Hematopoietic multipotent progenitor cell treated with erythropoietin and hydrocortisone succinate and interleukin-3 and kit ligand, for 8 days (in vitro differentiated cells): ENCODE results near the gene NMT1.

ENCODE experiments used
- DNase-seq: peaks from one replicate; pipeline ENCODE4 v3.0.0-alpha.2; 2015

The NMT1 gene

DNA sequence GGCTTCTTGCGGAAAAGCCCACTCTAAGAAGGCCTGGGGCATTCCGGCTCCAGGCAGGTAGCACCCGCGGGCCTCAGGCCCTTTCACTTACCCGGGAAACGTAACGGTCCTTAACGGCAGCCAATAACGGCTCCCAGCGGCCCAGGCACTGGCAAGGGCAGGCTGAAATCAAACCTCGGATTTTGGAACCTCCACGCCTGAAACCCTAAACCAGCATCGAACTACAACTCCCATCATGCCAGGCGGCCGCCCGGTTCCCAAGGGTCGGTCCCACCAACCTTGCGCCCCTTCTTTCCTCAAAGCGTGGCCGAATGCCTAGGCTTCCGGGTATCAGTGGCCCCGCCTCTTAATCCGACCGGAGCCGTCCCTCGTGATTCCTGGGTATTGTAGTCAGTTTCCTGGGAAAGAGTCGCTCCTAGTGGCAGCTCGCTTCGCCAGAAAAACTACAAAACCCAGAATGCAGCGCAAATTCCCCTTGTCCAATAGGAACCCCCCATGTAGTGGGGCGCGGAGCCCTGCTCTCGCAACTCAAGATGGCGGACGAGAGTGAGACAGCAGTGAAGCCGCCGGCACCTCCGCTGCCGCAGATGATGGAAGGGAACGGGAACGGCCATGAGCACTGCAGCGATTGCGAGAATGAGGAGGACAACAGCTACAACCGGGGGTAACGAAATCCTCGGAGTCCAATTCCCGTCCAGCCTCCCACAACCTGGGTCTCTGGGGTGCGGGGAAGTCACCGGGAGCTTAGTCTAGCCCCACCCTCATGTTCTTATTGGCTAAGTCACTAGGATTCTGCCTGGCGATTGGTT is at the start of gene NMT1:
NMT1 (plus strand) TSS at position 521 of the 809 bp plus-strand sequence; CDS start at position 534, 13 bp downstream.
- peak; percentile 100 for DNase-seq

GRCh38 chr17:45011767-45012166 is 49.4 kb upstream of the NMT1 start:
- no peak for DNase-seq

DNA sequence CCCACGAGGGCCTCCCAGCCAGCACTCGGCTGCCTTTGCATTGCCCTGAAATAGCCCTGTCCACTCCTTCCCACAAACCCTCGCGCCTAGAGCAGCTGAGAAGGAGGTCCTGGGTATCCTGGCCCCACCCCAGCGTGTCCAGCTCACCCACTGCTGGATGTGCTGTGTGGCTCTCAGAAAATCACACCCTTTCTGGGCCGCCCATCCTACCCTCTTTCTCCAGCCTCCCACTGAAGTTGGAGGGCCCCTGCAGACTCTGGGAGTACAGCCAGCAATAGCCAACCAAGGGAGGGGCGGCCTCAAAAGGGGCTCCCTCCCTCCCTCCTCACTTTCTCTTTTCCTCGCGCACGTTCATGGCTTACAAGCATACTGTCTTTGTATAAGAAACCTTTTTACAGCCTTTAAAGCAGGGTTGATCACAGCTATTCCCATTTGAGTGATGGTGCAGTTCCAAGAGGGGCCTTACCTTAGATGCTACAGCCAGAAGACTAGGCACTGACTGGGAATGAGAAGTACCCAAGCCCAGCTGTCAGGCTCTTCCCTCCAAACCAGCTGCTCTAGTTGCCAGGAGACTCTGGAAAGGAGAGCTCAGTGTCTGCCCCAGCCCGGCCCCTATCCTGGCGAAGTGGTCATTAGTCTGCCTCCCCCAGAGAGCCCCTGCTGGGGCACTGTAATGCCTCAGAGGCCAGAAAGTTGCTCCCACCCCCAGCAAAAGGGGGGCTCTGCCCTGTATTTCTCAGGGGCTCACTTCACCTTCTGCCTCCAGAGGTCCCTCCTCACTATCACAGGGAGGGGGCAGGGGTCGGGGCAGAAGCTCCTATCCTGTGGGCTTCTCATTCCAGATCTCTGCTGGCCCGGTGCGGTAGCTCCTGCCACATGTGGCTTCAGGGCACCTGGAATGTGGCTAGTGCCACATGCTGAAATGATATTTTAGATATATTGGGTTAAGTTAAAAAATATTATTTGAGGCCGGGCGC is 47.8 kb upstream of the NMT1 start:
- DNase-seq = no peak

DNA sequence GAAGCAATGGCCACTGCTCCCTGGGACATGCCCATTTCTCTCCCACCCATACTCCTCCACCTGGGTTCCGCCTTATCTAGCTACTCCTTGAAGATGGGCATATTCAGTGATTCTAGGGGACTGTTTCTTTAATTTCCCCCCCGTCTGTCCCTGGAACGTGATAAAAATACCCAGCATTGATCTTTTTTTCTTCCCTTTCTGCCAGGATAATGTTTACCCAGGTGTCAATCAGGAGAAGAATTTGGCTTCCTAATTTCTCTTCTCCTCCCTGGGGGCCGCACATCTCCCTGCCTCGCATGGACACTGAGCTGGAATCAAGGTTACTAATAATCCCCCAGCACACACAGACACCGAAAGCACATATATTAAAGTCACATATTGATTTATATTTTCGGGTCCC is 44.9 kb upstream of the NMT1 start:
- no peak for DNase-seq

DNA sequence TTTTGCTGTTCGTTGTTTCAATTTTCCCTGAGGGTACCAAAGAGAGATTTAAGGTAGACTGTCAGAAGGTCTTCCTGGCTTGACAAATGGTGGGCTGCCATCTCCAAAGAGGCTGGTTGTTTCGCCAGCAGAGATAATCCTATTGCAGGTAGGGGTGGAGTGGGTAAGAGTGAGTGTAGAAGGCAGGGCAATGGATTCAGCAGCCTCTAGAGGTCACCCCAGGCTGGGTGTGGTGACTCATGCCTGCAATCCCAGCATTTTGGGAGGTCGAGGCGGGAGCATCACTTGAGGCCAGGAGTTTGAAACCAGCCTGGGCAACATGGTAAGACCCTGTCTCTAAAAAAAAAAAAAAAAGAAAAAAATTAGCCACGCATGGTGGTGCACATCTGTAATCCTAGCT is 44.3 kb upstream of the NMT1 start:
- no peak for DNase-seq

GRCh38 chr17:45018514-45018847 is 42.6 kb upstream of the NMT1 start:
- DNase-seq = no peak

DNA sequence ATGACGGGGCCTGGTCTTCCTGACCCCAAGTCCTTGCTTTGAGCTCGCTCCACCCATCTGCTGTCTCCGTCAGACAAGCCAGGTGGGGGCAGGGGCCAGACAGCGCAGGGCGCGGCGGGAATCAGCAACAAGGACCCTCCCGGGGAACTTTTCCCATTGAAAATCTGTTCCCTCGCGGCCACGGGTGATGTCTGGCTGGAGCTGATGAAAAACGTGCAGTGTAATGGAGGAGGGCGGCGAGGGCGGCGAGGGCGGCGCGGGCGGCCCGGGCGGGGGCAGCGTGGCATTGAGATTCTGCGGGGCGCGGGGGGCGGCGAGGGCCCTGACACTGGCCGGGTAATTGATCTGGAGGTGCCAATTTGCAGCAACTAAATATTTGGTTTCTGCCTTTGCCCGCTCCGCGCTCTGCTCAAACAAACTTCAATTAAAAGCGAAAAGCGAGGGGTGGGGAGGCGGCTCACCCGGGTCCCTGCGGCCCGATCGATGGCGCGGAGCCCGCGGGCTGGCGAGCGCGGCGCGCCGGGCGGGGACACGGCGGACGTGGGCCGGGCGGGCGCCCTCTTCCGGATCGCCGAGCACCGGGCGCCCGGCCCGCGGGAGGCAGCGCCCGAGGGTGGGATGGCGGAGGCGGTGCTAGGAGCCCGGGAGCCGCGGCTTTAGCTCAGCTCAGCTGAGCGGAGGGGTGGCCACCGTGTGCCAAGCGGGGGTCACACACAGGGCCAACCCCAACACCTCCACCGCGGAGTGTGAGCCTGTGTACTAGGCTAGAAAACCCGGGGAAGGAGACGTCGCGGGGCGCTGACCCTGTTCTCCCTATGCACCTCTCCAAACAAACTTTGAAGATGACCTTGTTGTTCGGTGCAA is 42.0 kb upstream of the NMT1 start:
- peak; percentile 34 for DNase-seq

DNA sequence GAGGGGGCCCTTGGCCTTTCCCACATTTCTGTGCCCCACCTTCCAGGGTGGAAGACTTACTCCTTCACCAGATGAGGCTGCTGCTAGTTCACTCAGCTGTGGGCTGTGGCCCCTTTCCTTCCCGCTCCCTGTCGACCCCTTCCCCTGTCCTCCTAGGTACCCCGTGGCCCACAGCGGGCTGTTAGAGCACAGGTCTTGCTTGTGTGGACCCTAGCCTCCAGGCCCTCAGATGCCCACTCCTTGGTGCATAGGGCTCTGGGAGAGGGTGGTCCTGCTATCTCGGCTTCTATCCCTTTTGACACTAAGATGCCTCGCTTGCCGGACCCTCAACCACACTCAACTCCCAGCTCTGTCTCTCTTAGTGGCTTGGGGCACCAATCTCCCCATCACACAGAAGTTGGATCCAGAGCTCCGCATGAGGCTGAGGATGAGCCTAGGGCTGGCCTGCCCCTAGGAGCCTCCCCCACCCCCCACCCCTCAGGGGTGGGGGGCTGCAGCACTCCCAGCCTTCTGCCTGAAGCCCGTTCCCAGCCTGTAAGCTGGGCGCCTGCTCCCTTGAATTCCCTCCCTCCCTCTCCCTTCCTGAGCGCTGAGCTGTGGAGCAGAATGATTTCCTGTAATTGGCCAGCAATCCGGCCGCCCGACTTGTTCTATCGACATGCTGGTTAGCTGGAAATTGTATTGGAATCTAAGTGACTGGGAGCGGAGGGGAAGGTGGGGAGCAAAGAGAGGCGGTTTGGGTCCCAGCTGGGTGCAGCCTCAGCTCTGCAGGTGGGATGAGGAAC is 40.6 kb upstream of the NMT1 start:
- no peak for DNase-seq

DNA sequence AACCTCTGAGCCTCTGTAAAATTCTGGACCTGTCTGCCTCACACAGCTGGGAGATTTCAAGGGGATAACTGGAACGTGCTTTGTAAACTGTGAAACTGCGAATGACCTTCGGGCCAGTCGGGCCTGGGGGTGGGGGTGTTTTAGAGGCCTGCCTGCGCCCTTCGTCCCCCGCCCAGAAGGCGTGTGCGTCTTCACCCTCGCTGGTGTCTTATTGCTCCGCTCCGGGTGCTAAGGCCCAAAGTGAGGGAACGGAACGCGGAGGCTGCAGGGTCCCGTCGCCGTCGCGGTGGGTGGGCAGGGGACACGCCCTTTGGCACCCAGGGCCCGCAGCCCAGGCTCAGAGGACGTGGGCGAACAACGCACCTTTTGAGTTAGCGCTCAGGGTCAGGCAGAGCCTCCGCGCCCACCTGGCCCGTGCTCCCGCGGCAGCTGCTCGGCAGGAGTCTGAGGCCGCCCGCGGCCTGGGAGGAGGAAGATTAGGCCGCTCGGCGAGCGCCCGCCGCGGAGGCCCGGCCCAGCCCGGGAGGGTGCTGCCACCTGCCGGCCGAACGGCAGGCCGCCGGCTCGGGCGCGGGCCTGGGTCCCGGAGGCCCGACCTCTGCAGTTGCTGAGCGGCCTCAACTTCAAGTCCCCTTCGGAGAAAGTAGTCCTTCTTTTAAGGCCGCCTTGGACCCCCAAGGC is 39.4 kb upstream of the NMT1 start:
- peak; percentile 62 for DNase-seq

GRCh38 chr17:45022288-45022648 is 38.8 kb upstream of the NMT1 start:
- DNase-seq = no peak

- DNase-seq = no peak
Observed at GRCh38 chr17:45022655-45023339, 38.3 kb upstream of the NMT1 start.

DNA sequence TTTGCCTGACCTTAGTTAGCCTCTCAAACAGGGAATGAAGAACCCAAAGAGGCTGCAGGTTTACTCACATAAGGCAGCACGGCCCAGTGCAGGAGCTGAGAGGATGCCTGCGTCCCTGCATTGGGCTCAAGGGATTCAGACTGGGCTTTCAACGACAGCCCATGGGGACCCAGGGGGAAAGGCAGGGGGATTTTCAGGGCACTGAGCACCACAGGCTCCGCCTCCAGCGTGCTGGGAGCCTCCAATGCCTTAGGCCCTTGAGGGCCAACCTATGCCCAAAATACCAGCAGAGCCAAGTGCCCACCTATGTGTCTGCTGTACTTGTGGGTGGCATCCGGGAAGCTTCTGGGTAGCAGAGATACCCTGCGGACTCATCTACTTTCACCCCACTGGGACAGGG is 32.0 kb upstream of the NMT1 start:
- DNase-seq = no peak

DNA sequence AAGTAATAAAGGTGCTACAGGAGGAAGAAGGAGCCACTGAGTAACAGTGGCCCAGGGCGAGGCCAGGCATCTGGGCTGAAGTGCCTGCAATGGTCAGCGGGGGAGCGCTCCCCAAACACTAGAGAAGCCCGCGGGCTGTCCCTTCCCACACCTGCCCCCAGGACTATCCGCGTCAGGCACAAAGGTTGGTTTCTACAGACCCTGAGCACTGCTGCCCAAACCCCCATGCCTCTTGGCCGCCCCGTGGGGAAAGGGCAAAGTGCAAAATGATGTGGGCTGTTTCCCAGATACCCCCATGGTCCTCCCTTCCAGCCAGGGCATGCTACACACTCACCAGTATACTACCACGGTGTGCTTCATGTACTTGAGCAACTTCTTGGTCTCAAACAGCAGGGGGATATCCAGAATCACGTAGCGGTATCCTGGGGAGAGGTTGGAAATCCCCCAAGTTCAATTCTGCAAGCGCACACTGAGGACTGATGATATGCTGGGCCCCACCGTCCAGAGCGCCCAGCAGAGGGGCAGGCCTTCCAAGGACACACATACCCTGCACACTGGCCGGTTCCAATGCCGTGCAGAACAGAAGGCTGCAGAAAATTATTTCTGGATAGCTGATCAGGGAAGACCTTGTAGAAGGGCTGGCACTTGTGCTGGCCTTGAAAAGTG is 31.2 kb upstream of the NMT1 start:
- DNase-seq = no peak

DNA sequence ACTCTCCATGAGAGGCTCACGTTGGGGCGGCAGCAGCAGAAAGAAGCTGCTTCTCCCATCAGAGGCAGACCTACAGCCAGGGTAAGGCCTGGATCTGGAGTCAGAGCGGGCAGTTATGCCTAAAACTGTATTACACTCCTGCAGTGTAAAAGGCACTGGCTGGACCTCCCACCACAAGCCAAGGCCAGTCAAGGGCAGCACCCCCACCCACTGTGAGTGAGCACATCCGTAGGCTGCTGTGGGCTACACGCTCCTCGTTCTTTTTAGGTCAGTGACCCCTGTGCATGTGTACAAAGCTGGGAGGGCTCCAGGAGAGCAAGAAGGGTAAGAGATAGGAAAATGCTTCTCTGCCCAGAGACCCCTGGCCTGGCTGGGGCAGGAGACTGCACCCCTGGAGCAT is 30.4 kb upstream of the NMT1 start:
- no peak for DNase-seq

DNA sequence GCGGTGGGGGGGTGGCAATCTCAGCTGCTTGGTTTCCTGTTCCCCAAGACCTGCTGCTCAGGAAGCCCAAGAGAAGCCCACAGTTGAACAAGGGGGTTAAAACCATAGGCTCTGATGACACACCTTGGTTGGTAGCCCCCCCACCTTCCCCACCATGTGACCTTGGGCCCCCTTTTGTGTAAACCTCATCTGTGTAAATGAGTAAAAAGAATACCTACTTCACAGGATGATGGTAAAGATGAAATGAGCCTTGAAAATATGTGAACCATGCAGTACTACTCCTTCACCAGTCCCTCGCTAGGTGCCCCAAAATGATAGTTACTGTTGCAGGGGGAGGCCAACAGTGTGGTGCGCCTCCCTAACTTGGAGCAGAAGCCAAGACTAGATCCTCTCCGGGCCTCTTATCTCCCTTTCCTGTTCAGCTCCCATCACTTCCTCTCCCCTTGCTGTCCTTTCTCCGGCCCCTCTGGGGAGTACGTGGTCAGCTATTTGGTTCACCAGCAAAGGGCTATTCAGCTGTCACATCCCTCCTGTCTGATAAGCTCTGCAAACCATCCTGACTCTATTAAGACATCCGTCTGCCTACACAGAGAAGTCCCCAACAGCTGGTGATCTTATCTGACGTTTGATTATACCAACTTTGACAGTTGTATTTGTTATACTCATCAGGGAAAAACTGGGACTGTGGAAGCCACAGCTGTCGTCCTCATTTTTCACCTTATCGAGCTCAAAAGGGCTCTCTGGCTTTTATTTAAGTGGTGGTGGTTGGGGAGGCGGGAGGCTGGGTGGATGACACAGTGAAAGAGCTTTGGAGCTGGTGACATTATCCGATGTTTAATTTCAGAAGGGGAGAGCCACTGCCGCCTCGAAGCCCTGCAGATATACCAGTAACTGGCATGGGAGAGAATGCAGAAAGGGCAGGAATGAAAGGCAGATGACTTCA is 29.6 kb upstream of the NMT1 start:
- DNase-seq = peak; percentile 36

DNA sequence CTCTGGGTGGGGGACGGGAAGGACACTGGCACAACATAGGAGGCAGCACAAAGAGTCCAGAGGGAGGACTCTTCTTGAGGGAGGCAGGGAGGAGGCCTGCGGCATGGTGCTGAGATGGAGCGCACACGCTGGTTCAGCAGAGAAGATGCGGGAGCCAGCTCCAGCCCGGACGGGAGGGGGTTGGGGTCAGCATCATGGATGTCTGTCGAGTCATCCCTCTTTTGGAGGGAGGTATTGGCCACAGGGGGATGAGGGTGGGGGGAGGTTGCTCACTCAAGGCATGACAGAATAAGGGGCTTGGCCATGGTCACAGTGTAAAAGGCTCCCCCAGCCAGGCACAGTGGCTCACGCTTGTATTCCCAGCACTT is 29.0 kb upstream of the NMT1 start:
- no peak for DNase-seq

GRCh38 chr17:45034599-45034998 is 26.5 kb upstream of the NMT1 start:
- DNase-seq = no peak

DNA sequence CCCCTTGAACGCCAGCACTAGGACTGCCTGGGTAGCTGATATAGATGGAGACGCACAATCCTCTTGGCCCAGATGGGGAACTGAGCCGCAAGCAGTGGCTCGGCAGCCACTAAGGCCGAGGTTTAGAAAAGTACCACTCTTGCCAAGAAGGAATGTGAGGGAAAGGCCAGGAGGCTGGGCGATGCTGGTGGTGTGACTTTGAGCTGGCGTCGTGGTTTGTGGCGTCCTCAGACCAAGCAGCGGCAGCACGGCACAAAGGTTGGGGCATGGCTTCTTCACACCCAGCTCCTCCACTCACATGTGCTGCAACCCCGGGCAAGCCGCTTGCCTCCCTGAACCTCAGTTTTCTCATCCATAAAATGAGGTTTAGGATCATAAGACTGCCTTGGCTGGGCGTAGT is 25.3 kb upstream of the NMT1 start:
- no peak for DNase-seq

GRCh38 chr17:45036691-45037090 is 24.4 kb upstream of the NMT1 start:
- no peak for DNase-seq
